ENCODE data around the gene MYLIP.
A peak's percentile ranks its signal among the peaks of the same experiment; 100 is the strongest.

Gene MYLIP

GRCh38 chr6:16128759-16129622 lies at the start of gene MYLIP:
TSS of gene MYLIP (plus strand) at chr6:16129086. CDS start at chr6:16129323, 237 bp downstream.
- peak; percentile 84 to 93 (median 92) for DNase-seq (ENCODE audit: low read depth in 2 of 3, low spot score in 2 of 3)

GRCh38 chr6:16079354-16079753 lies 49.5 kb upstream of the MYLIP start:
- no peak for DNase-seq (ENCODE audit: low read depth in 2 of 3, low spot score in 2 of 3)

- no peak for DNase-seq (ENCODE audit: low read depth in 2 of 3, low spot score in 2 of 3)
These were observed 48.7 kb upstream of the MYLIP start for GRCh38 chr6:16080204-16080603.

- no peak for DNase-seq (ENCODE audit: low read depth in 2 of 3, low spot score in 2 of 3)
These were observed 47.6 kb upstream of the MYLIP start for GRCh38 chr6:16081326-16081725.

- no peak for DNase-seq (ENCODE audit: low read depth in 2 of 3, low spot score in 2 of 3)
These were observed 46.5 kb upstream of the MYLIP start for GRCh38 chr6:16082361-16082760.

- DNase-seq (ENCODE audit: low read depth in 2 of 3, low spot score in 2 of 3) = no peak
These were observed 41.9 kb upstream of the MYLIP start for GRCh38 chr6:16086965-16087364.

- DNase-seq (ENCODE audit: low read depth in 2 of 3, low spot score in 2 of 3) = no peak
These were observed 41.5 kb upstream of the MYLIP start for GRCh38 chr6:16087386-16087785.

GRCh38 chr6:16088409-16088808 lies 40.5 kb upstream of the MYLIP start:
- DNase-seq (ENCODE audit: low read depth in 2 of 3, low spot score in 2 of 3) = no peak

- no peak for DNase-seq (ENCODE audit: low read depth in 2 of 3, low spot score in 2 of 3)
These were observed 39.4 kb upstream of the MYLIP start for GRCh38 chr6:16089232-16090062.

- DNase-seq (ENCODE audit: low read depth in 2 of 3, low spot score in 2 of 3) = no peak
These were observed 38.4 kb upstream of the MYLIP start for GRCh38 chr6:16090452-16090851.

GRCh38 chr6:16090920-16091319 lies 38.0 kb upstream of the MYLIP start:
- no peak for DNase-seq (ENCODE audit: low read depth in 2 of 3, low spot score in 2 of 3)

- no peak for DNase-seq (ENCODE audit: low read depth in 2 of 3, low spot score in 2 of 3)
These were observed 36.7 kb upstream of the MYLIP start for GRCh38 chr6:16092140-16092539.

GRCh38 chr6:16092990-16093389 lies 35.9 kb upstream of the MYLIP start:
- DNase-seq (ENCODE audit: low read depth in 2 of 3, low spot score in 2 of 3) = no peak

GRCh38 chr6:16095180-16095579 lies 33.7 kb upstream of the MYLIP start:
- no peak for DNase-seq (ENCODE audit: low read depth in 2 of 3, low spot score in 2 of 3)

GRCh38 chr6:16097382-16098171 lies 31.3 kb upstream of the MYLIP start:
- DNase-seq (ENCODE audit: low read depth in 2 of 3, low spot score in 2 of 3) = no peak

GRCh38 chr6:16098211-16098610 lies 30.7 kb upstream of the MYLIP start:
- no peak for DNase-seq (ENCODE audit: low read depth in 2 of 3, low spot score in 2 of 3)

- no peak for DNase-seq (ENCODE audit: low read depth in 2 of 3, low spot score in 2 of 3)
These were observed 26.7 kb upstream of the MYLIP start for GRCh38 chr6:16102208-16102607.

- no peak for DNase-seq (ENCODE audit: low read depth in 2 of 3, low spot score in 2 of 3)
These were observed 25.2 kb upstream of the MYLIP start for GRCh38 chr6:16103722-16104121.

- no peak for DNase-seq (ENCODE audit: low read depth in 2 of 3, low spot score in 2 of 3)
These were observed 24.1 kb upstream of the MYLIP start for GRCh38 chr6:16104624-16105433.

GRCh38 chr6:16105854-16106253 lies 23.0 kb upstream of the MYLIP start:
- no peak for DNase-seq (ENCODE audit: low read depth in 2 of 3, low spot score in 2 of 3)
